ENCODE measurements around the gene LRRC1. TPM values are rescaled to one million over a fixed set of nuclear protein-coding genes. Genes with fewer than 3 reads are reported as not detected.

Gene LRRC1
- total RNA-seq, 1 experiment from 2014 or later: 18.1 TPM

GRCh38 chr6:53752856-53753255 lies 41.9 kb upstream of the LRRC1 start:
- TF ChIP-seq, protein P1, sequence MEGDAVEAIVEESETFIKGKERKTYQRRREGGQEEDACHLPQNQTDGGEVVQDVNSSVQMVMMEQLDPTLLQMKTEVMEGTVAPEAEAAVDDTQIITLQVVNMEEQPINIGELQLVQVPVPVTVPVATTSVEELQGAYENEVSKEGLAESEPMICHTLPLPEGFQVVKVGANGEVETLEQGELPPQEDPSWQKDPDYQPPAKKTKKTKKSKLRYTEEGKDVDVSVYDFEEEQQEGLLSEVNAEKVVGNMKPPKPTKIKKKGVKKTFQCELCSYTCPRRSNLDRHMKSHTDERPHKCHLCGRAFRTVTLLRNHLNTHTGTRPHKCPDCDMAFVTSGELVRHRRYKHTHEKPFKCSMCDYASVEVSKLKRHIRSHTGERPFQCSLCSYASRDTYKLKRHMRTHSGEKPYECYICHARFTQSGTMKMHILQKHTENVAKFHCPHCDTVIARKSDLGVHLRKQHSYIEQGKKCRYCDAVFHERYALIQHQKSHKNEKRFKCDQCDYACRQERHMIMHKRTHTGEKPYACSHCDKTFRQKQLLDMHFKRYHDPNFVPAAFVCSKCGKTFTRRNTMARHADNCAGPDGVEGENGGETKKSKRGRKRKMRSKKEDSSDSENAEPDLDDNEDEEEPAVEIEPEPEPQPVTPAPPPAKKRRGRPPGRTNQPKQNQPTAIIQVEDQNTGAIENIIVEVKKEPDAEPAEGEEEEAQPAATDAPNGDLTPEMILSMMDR (conservative IDR thresholded peaks at IDR 0.05; ENCODE audit: low read depth, low read length): no peak
- TF ChIP-seq EZH2 (IDR thresholded peaks at IDR 0.05; ENCODE audit: low read length, unreplicated experiment): no peak
- no peak for TF ChIP-seq EZH2phosphoT487 (IDR thresholded peaks at IDR 0.05; ENCODE audit: borderline replicate concordance, low read length)
- ATAC-seq (peak; percentile 95), DNase-seq (peak; percentile 83)
- Histone ChIP-seq H3K27me3 (ENCODE audit: low read length) (no peaks in the 10 kb centered on the region), H3K9me2 (replicated peaks; ENCODE audit: low read length) (0 out of 2 replicates have a peak, but pooled peaks cover 4% of the 10 kb centered on the region), H3K9ac (ENCODE audit: low read length) (no peak overlapping the region), H3K4me2 (ENCODE audit: low read length) (peak overlapping the region; percentile 64), H2AFZ (ENCODE audit: low read length) (peak overlapping the region; percentile 23), H3K79me2 (ENCODE audit: low read length) (no peaks in the 10 kb centered on the region), H3F3A (ENCODE audit: low read length, unreplicated experiment) (peaks cover 4% of the 10 kb centered on the region), H4K20me1 (ENCODE audit: low read length) (no peaks in the 10 kb centered on the region), H3K9me3 (ENCODE audit: low read length) (no peaks in the 10 kb centered on the region), H3K4me1 (ENCODE audit: insufficient read depth, low read length) (peaks cover 22% of the 10 kb centered on the region), H3K27ac (ENCODE audit: low read length) (peak overlapping the region; percentile 43), H3K4me3 (ENCODE audit: low read length) (peak overlapping the region; percentile 14; the same call in 1 of the 2 replicates), H3K36me3 (ENCODE audit: low read depth, low read length) (no peaks in the 10 kb centered on the region)
- no TSS peak for BruUV-seq (replicated peaks)
- intact Hi-C loops (cut with micrococcal nuclease): loop anchor here (5.0 kb wide), 1 partner anchor 39 kb away; no protein-coding TSS in a partner anchor
- ChIA-PET CTCF (interaction anchor here (1.0 to 1.2 kb wide), 2 partner anchors 34 to 203 kb away, joined by 3 to 5 read pairs; no protein-coding TSS in a partner anchor), POLR2A (ENCODE audit: unreplicated experiment) (interaction anchor here (0.6 to 1.0 kb wide), 4 partner anchors 18 to 43 kb away, joined by 3 to 7 read pairs (median 4); no protein-coding TSS in a partner anchor)

DNA sequence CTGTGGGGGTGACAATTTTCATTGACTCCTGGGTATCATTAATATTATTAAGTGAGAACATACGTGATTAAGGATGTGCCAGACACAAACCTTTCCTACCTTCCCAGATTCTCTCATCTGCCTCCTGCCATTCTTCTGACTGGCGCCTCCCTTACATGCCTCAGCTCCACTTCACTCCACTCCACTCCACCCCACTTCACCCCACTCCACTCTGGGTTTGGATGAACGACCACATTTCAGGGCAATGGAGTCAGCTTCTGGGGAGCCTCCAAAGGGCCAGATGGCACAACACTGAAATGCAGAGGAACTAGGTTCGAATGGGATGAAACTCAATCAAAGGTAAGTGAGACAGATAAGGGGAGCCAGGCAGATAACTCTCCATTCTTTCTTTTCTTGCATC lies 40.5 kb upstream of the LRRC1 start:
- H3K27me3 ChIP-seq (ENCODE audit: low read length): no peaks in the 10 kb centered on the region
- TF ChIP-seq, protein P1 (conservative IDR thresholded peaks at IDR 0.05; ENCODE audit: low read depth, low read length): no peak
- no peak for TF ChIP-seq EZH2phosphoT487 (IDR thresholded peaks at IDR 0.05; ENCODE audit: borderline replicate concordance, low read length)
- BruUV-seq (replicated peaks): no TSS peak
- peaks cover 22% of the 10 kb centered on the region for H3K4me1 ChIP-seq (ENCODE audit: insufficient read depth, low read length)
- H2AFZ ChIP-seq (ENCODE audit: low read length): no peak overlapping the region
- ATAC-seq (no peak), DNase-seq (no peak)
- H3K4me2 ChIP-seq (ENCODE audit: low read length): no peak overlapping the region
- 0 out of 2 replicates have a peak, but pooled peaks cover 4% of the 10 kb centered on the region for H3K9me2 ChIP-seq (replicated peaks; ENCODE audit: low read length)
- no peak overlapping the region for H3K27ac ChIP-seq (ENCODE audit: low read length)
- no peak overlapping the region for H3K9ac ChIP-seq (ENCODE audit: low read length)
- peaks cover 4% of the 10 kb centered on the region for H3F3A ChIP-seq (ENCODE audit: low read length, unreplicated experiment)
- H3K4me3 ChIP-seq (ENCODE audit: low read length): no peak overlapping the region
- ChIA-PET CTCF (no interaction called here), POLR2A (ENCODE audit: unreplicated experiment) (no interaction called here)
- no peaks in the 10 kb centered on the region for H3K79me2 ChIP-seq (ENCODE audit: low read length)
- H4K20me1 ChIP-seq (ENCODE audit: low read length): no peaks in the 10 kb centered on the region
- no peaks in the 10 kb centered on the region for H3K36me3 ChIP-seq (ENCODE audit: low read depth, low read length)
- H3K9me3 ChIP-seq (ENCODE audit: low read length): no peaks in the 10 kb centered on the region
- intact Hi-C loops (cut with micrococcal nuclease): loop anchor here (5.0 kb wide), 1 partner anchor 38 kb away; no protein-coding TSS in a partner anchor

- TF ChIP-seq, protein P1 (conservative IDR thresholded peaks at IDR 0.05; ENCODE audit: low read depth, low read length): no peak
- no peak for TF ChIP-seq EZH2phosphoT487 (IDR thresholded peaks at IDR 0.05; ENCODE audit: borderline replicate concordance, low read length)
- no peak for TF ChIP-seq EZH2 (IDR thresholded peaks at IDR 0.05; ENCODE audit: low read length, unreplicated experiment)
- intact Hi-C loops (cut with micrococcal nuclease): no loop called here
Measured at GRCh38 chr6:53756396-53756795, 38.4 kb upstream of the LRRC1 start.

More at GRCh38 chr6:53756396-53756795, 38.4 kb upstream of the LRRC1 start:
- no peaks in the 10 kb centered on the region for H3K27me3 ChIP-seq (ENCODE audit: low read length)
- POLR2A ChIA-PET (ENCODE audit: unreplicated experiment): no interaction called here
- no peaks in the 10 kb centered on the region for H3K9me2 ChIP-seq (replicated peaks; ENCODE audit: low read length)
- no peaks in the 10 kb centered on the region for H3K36me3 ChIP-seq (ENCODE audit: low read depth, low read length)
- no TSS peak for BruUV-seq (replicated peaks)
- no peaks in the 10 kb centered on the region for H3K79me2 ChIP-seq (ENCODE audit: low read length)
- peaks cover 4% of the 10 kb centered on the region for H3F3A ChIP-seq (ENCODE audit: low read length, unreplicated experiment)
- DNase-seq: no peak
- H3K9ac ChIP-seq (ENCODE audit: low read length): no peak overlapping the region
- CTCF ChIA-PET: no interaction called here
- H3K4me2 ChIP-seq (ENCODE audit: low read length): no peak overlapping the region
- no peaks in the 10 kb centered on the region for H3K9me3 ChIP-seq (ENCODE audit: low read length)
- no peak for ATAC-seq
- no peak overlapping the region for H2AFZ ChIP-seq (ENCODE audit: low read length)
- H3K4me1 ChIP-seq (ENCODE audit: insufficient read depth, low read length): peaks cover 22% of the 10 kb centered on the region
- H3K4me3 ChIP-seq (ENCODE audit: low read length): no peak overlapping the region
- H4K20me1 ChIP-seq (ENCODE audit: low read length): no peaks in the 10 kb centered on the region
- H3K27ac ChIP-seq (ENCODE audit: low read length): no peak overlapping the region

All from PC-3 (cell line).